Mesothelial cell of epicardium (in vitro differentiated cells): Measurements from ENCODE around the gene MPDZ. TPM values are rescaled to one million over a fixed set of nuclear protein-coding genes. Genes with fewer than 3 reads are reported as not detected.
A peak's percentile ranks its signal among the peaks of the same experiment; 100 is the strongest.

Source experiments
- DNase-seq, 2 experiments: peaks; one replicate each; pipeline ENCODE4 v3.0.0; 2021; ENCODE audit warnings: low spot score in 2 of 2; ENCODE audit not compliant: unreplicated experiment in 2 of 2
- H3K27ac Mint-ChIP-seq: 2 replicates; pipeline ENCODE4 v1.8.0; 2021; ENCODE audit warnings: mixed read lengths
- H3K27me3 Mint-ChIP-seq: 2 replicates; pipeline ENCODE4 v1.8.0; 2021; ENCODE audit warnings: low read depth, mixed read lengths
- H3K36me3 Mint-ChIP-seq: 2 replicates; pipeline ENCODE4 v1.8.0; 2021; ENCODE audit warnings: mixed read lengths
- H3K4me1 Mint-ChIP-seq: 2 replicates; pipeline ENCODE4 v1.8.0; 2021; ENCODE audit warnings: mixed read lengths
- H3K4me3 Mint-ChIP-seq: 2 replicates; pipeline ENCODE4 v1.8.0; 2021; ENCODE audit warnings: mild to moderate bottlenecking, moderate library complexity, mixed read lengths
- H3K9me3 Mint-ChIP-seq: 2 replicates; pipeline ENCODE4 v1.8.0; 2021; ENCODE audit warnings: mixed read lengths
- total RNA-seq: library from RNA; stranded (reverse); gene quantifications from 3 replicates; pipeline ENCODE4 v1.2.1, GENCODE V29; 2021
- TF ChIP-seq, protein P1 (sequence below): fragments of 200-600 bp; sonication (generic); IDR thresholded peaks from one replicate; pipeline ENCODE4 v1.5.0; 2021; ENCODE audit warnings: antibody characterized with exemption; ENCODE audit not compliant: unreplicated experiment

Gene MPDZ
- total RNA-seq, 1 donor from 2014 or later, result 187 TPM

DNA sequence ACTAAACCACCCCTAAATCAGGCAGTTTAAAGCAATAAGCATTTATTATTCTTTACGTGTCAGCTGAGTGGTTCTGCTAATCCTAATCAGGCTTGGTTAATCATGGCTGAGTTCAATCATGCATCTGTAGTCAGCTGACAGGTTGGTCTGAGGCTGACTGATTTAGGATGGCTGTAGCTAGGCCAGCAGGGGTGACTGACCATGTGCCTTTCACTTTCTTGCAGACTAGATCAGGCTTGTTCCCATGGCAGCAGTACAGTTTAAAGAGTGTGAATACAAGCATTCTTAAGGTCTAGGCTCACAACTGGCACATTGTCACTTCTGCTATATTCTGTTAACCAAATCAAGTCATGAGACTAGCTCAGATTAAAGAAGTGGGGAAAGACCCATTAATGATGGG is 16.1 kb upstream of the MPDZ start:
- no peaks in the 10 kb centered on the region for H3K4me1 Mint-ChIP-seq
- TF ChIP-seq, protein P1, sequence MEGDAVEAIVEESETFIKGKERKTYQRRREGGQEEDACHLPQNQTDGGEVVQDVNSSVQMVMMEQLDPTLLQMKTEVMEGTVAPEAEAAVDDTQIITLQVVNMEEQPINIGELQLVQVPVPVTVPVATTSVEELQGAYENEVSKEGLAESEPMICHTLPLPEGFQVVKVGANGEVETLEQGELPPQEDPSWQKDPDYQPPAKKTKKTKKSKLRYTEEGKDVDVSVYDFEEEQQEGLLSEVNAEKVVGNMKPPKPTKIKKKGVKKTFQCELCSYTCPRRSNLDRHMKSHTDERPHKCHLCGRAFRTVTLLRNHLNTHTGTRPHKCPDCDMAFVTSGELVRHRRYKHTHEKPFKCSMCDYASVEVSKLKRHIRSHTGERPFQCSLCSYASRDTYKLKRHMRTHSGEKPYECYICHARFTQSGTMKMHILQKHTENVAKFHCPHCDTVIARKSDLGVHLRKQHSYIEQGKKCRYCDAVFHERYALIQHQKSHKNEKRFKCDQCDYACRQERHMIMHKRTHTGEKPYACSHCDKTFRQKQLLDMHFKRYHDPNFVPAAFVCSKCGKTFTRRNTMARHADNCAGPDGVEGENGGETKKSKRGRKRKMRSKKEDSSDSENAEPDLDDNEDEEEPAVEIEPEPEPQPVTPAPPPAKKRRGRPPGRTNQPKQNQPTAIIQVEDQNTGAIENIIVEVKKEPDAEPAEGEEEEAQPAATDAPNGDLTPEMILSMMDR, result no peak

DNA sequence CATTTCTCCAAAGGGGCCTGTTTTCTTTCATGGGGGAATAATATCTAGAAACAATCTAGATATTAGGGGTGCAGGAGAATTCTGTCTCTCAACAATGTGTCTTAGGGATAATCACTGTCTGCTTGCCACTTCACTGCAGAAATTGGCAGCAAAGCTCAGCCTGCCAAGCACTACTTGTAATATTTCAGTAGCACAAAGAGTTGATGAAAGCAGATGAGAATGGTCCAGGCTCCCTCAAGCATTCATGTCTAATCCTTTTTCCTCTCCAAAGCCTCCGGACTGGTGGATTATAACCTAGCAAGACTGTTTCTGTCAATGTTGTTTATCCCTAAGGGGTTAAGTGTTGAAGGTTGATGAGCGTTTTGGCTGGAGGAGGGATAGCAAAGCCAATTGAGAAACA is 13.3 kb upstream of the MPDZ start:
- H3K36me3 Mint-ChIP-seq, result peaks cover 22% of the 10 kb centered on the region
- peaks cover 26% of the 10 kb centered on the region for H3K9me3 Mint-ChIP-seq
- TF ChIP-seq, protein P1, result no peak
- H3K27me3 Mint-ChIP-seq, result no peaks in the 10 kb centered on the region
- no peak overlapping the region for H3K4me3 Mint-ChIP-seq
- no peak for DNase-seq
- H3K4me1 Mint-ChIP-seq, result no peaks in the 10 kb centered on the region
- H3K27ac Mint-ChIP-seq, result no peak overlapping the region

More for the DNA sequence above, 16.1 kb upstream of the MPDZ start:
- Mint-ChIP-seq H3K27me3 (no peaks in the 10 kb centered on the region), H3K4me3 (no peak overlapping the region), H3K9me3 (peaks cover 44% of the 10 kb centered on the region), H3K36me3 (peaks cover 26% of the 10 kb centered on the region), H3K27ac (no peak overlapping the region)
- DNase-seq, result no peak

DNA sequence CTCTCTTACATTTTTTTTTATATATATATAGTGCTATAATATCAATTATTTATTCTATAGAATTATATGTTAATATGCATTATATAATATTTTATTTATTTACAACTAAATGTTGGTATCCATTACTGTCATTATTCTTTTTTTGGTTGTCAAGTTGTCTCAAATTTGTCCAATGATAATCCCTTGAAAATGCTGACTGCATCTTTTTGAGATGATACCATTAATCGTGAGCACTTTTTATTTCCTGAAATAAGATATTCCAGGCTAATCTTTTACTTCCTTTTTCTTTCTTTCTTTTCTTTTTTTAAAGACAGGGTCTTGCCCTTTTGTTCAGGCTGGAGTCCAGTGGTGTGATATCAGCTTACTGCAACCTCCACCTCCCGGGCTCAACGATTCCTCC is 12.7 kb upstream of the MPDZ start:
- Mint-ChIP-seq H3K27ac (no peak overlapping the region), H3K4me1 (no peaks in the 10 kb centered on the region)
- no peak for DNase-seq

DNA sequence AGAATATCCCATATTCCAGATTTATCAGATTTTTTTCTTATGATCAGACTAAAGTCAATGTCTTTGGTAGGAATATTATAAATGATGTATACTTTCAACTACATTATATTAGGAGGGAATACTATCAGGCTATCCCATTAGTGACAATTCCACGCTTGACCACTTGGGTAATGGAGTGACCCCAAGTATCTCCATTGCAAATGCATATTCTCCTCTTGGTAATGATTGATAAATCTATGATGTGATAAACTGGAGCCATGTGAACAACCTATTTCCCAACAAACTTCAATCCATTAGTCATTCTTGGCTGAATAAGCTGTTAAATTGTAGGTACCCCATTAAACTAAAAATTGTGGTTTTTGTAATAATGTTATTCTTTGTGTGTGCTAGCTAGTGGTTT is 12.2 kb upstream of the MPDZ start:
- DNase-seq, result no peak
- Mint-ChIP-seq H3K4me3 (no peak overlapping the region), H3K27me3 (no peaks in the 10 kb centered on the region), H3K27ac (no peak overlapping the region), H3K9me3 (peaks cover 22% of the 10 kb centered on the region), H3K36me3 (peaks cover 23% of the 10 kb centered on the region), H3K4me1 (peaks cover under 1% of the 10 kb centered on the region)
- TF ChIP-seq, protein P1, result peak; percentile 47

More for the DNA sequence above, 12.7 kb upstream of the MPDZ start:
- no peak overlapping the region for H3K4me3 Mint-ChIP-seq
- TF ChIP-seq, protein P1, result no peak
- peaks cover 26% of the 10 kb centered on the region for H3K9me3 Mint-ChIP-seq
- peaks cover 25% of the 10 kb centered on the region for H3K36me3 Mint-ChIP-seq
- H3K27me3 Mint-ChIP-seq, result no peaks in the 10 kb centered on the region

DNA sequence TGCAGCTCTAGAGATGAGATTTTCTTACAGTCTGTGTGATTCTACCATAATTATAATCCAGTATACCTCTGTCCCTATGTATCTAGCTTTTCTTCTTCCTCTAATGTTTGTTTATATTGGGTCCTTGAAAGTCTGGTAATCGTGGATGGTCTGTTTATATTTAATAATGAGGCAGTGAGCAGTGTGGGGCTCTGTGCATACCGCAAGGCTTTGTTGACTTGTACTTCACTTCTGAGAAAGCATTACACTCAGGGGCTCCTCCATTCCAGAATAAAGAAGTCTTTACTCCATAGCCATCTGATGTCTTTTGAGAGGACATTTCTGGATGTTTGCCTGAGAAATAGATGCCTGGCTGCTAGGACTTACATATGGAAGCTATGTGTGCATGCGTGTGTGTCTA is 4.5 kb upstream of the MPDZ start:
- TF ChIP-seq, protein P1, result no peak
- peaks cover 8% of the 10 kb centered on the region for H3K36me3 Mint-ChIP-seq
- H3K9me3 Mint-ChIP-seq, result peaks cover 5% of the 10 kb centered on the region
- no peak overlapping the region for H3K4me3 Mint-ChIP-seq
- H3K27ac Mint-ChIP-seq, result peak overlapping the region; percentile 93
- no peak for DNase-seq
- no peaks in the 10 kb centered on the region for H3K27me3 Mint-ChIP-seq
- H3K4me1 Mint-ChIP-seq, result peaks cover 58% of the 10 kb centered on the region

DNA sequence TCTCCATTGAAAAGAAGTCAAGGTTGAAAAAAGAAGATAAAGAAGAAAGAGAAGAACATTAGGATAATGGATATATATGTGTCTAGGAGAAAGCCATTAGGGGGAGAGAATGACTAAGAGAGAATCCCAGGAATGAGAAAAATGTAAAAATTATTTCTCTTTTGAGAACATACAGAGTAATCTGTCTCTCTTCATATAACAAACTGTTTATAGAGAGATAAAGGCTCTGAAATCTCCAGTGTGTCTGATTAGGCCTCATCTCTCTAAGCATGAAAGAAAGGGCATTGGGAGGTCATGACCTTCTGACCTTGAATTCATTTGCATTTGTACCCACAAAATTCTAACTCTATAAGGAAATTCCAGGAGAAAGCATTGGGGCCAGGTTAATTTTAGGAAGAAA is 3.5 kb upstream of the MPDZ start:
- Mint-ChIP-seq H3K36me3 (peaks cover 7% of the 10 kb centered on the region), H3K4me3 (no peak overlapping the region), H3K9me3 (peaks cover 5% of the 10 kb centered on the region), H3K4me1 (peaks cover 62% of the 10 kb centered on the region), H3K27me3 (no peaks in the 10 kb centered on the region), H3K27ac (peak overlapping the region; percentile 93)
- no peak for DNase-seq
- TF ChIP-seq, protein P1, result no peak
